WTC11 (cell line): ENCODE results near the gene ARHGEF10L. TPM values are rescaled to one million over a fixed set of nuclear protein-coding genes. Genes with fewer than 3 reads are reported as not detected.

ENCODE experiments used
- ATAC-seq: fragments of 200-7000 bp; cut with Tn5 transposase; 2 replicates; pipeline ENCODE4 v1.10.0; 2021; ENCODE audit warnings: mild to moderate bottlenecking, moderate library complexity
- CTCF ChIA-PET: fragments of 300-600 bp; sonication (Branson Sonifier 250); formaldehyde crosslinking; loops from one replicate; lab custom pipeline; 2021; ENCODE audit warnings: antibody characterized with exemption; lab: Charles Lee
- POLR2A ChIA-PET: fragments of 350-600 bp; sonication (Branson Sonifier 250); formaldehyde crosslinking; loops from one replicate; lab custom pipeline; 2021; ENCODE audit warnings: antibody characterized with exemption; lab: Charles Lee
- DNase-seq: peaks from one replicate; pipeline ENCODE4 v3.0.0; 2021; ENCODE audit warnings: low spot score
- H3K27ac Mint-ChIP-seq: 2 replicates; pipeline ENCODE4 v1.8.0; 2021; ENCODE audit warnings: mixed read lengths
- H3K27me3 Mint-ChIP-seq: 2 replicates; pipeline ENCODE4 v1.8.0; 2021; ENCODE audit warnings: low read depth, mild to moderate bottlenecking, moderate library complexity, mixed read lengths
- H3K36me3 Mint-ChIP-seq: 2 replicates; pipeline ENCODE4 v1.8.0; 2021; ENCODE audit warnings: mixed read lengths
- H3K4me1 Mint-ChIP-seq: 2 replicates; pipeline ENCODE4 v1.8.0; 2022; ENCODE audit warnings: mixed read lengths
- H3K4me3 Mint-ChIP-seq: 2 replicates; pipeline ENCODE4 v1.8.0; 2021; ENCODE audit warnings: mild to moderate bottlenecking, moderate library complexity, mixed read lengths
- H3K9me3 Mint-ChIP-seq: 2 replicates; pipeline ENCODE4 v1.8.0; 2021; ENCODE audit warnings: mixed read lengths
- CBFB ChIP-seq: sonication (generic); formaldehyde crosslinking; IDR thresholded peaks from 2 replicates; pipeline ENCODE4 v1.8.1; 2022; ENCODE audit warnings: mild to moderate bottlenecking, low read depth, missing genetic modification reagents
- CREB1 ChIP-seq: sonication (generic); formaldehyde crosslinking; IDR thresholded peaks from 2 replicates; pipeline ENCODE4 v1.8.0; 2023; ENCODE audit warnings: mild to moderate bottlenecking, missing genetic modification reagents
- ELF4 ChIP-seq: sonication (generic); formaldehyde crosslinking; IDR thresholded peaks from 2 replicates; pipeline ENCODE4 v1.8.1; 2022; ENCODE audit warnings: low read depth, mild to moderate bottlenecking, moderate library complexity, missing genetic modification reagents
- ESRRA ChIP-seq: sonication (generic); formaldehyde crosslinking; IDR thresholded peaks from 2 replicates; pipeline ENCODE4 v1.8.1; 2022; ENCODE audit warnings: mild to moderate bottlenecking, missing genetic modification reagents, borderline replicate concordance
- ETV6 ChIP-seq: sonication (generic); formaldehyde crosslinking; IDR thresholded peaks from 2 replicates; pipeline ENCODE4 v1.8.1; 2022; ENCODE audit warnings: mild to moderate bottlenecking, missing genetic modification reagents
- GTF2I ChIP-seq: fragments of 250-450 bp; sonication (Bioruptor Pico); conservative IDR thresholded peaks from 2 replicates; pipeline ENCODE4 v1.4.0; 2021; ENCODE audit warnings: mild to moderate bottlenecking
- HMGA2 ChIP-seq: fragments of 250-450 bp; sonication (Bioruptor Pico); IDR thresholded peaks from 2 replicates; pipeline ENCODE4 v1.4.0; 2021; ENCODE audit warnings: mild to moderate bottlenecking, moderate library complexity
- NR3C1 ChIP-seq: sonication (generic); formaldehyde crosslinking; conservative IDR thresholded peaks from 2 replicates; pipeline ENCODE4 v1.8.1; 2023; ENCODE audit warnings: low read depth, mild to moderate bottlenecking, missing genetic modification reagents
- RELA ChIP-seq: sonication (generic); formaldehyde crosslinking; IDR thresholded peaks from 2 replicates; pipeline ENCODE4 v1.8.1; 2022; ENCODE audit warnings: missing genetic modification reagents, mild to moderate bottlenecking, borderline replicate concordance
- RORB ChIP-seq: fragments of 250-450 bp; sonication (Bioruptor Pico); IDR thresholded peaks from 2 replicates; pipeline ENCODE4 v1.9.0; 2021; ENCODE audit warnings: mild to moderate bottlenecking
- SP1 ChIP-seq: sonication (generic); formaldehyde crosslinking; conservative IDR thresholded peaks from 2 replicates; pipeline ENCODE4 v1.8.1; 2022; ENCODE audit warnings: missing genetic modification reagents
- TEAD1 ChIP-seq: sonication (generic); formaldehyde crosslinking; IDR thresholded peaks from 2 replicates; pipeline ENCODE4 v1.8.0; 2022; ENCODE audit warnings: mild to moderate bottlenecking, missing genetic modification reagents
- ZBTB21 ChIP-seq: sonication (generic); formaldehyde crosslinking; IDR thresholded peaks from 2 replicates; pipeline ENCODE4 v1.8.1; 2023; ENCODE audit warnings: mild to moderate bottlenecking, missing genetic modification reagents, borderline replicate concordance
- ZNF317 ChIP-seq: sonication (generic); formaldehyde crosslinking; IDR thresholded peaks from 2 replicates; pipeline ENCODE4 v1.8.1; 2023; ENCODE audit warnings: low read depth, mild to moderate bottlenecking, moderate library complexity, missing genetic modification reagents, borderline replicate concordance
- total RNA-seq: library from RNA; stranded (reverse); gene quantifications from 3 replicates; pipeline ENCODE4 v1.2.3, GENCODE V29; 2021
- TF ChIP-seq, protein P1 (sequence below): fragments of 250-450 bp; sonication (Bioruptor Pico); IDR thresholded peaks from 2 replicates; pipeline ENCODE4 v2.1.2; 2022; ENCODE audit warnings: mild to moderate bottlenecking, moderate library complexity
- TF ChIP-seq, protein P2 (sequence below): fragments of 250-450 bp; sonication (Bioruptor Pico); IDR thresholded peaks from 2 replicates; pipeline ENCODE4 v1.9.0; 2021; ENCODE audit warnings: moderate library complexity, mild to moderate bottlenecking, inconsistent platforms, borderline replicate concordance
- TF ChIP-seq, protein P3 (sequence below): sonication (generic); formaldehyde crosslinking; IDR thresholded peaks from 2 replicates; pipeline ENCODE4 v1.8.1; 2022; ENCODE audit warnings: missing genetic modification reagents, borderline replicate concordance
- TF ChIP-seq, protein P4 (sequence below): sonication (generic); formaldehyde crosslinking; IDR thresholded peaks from 2 replicates; pipeline ENCODE4 v1.8.1; 2023; ENCODE audit warnings: mild to moderate bottlenecking, missing genetic modification reagents
- TF ChIP-seq, protein P5 (sequence below): sonication (generic); formaldehyde crosslinking; IDR thresholded peaks from 2 replicates; pipeline ENCODE4 v1.8.1; 2023; ENCODE audit warnings: mild to moderate bottlenecking, missing genetic modification reagents, borderline replicate concordance

Gene ARHGEF10L
- total RNA-seq, 1 experiment from 2014 or later, result 34.4 TPM

DNA sequence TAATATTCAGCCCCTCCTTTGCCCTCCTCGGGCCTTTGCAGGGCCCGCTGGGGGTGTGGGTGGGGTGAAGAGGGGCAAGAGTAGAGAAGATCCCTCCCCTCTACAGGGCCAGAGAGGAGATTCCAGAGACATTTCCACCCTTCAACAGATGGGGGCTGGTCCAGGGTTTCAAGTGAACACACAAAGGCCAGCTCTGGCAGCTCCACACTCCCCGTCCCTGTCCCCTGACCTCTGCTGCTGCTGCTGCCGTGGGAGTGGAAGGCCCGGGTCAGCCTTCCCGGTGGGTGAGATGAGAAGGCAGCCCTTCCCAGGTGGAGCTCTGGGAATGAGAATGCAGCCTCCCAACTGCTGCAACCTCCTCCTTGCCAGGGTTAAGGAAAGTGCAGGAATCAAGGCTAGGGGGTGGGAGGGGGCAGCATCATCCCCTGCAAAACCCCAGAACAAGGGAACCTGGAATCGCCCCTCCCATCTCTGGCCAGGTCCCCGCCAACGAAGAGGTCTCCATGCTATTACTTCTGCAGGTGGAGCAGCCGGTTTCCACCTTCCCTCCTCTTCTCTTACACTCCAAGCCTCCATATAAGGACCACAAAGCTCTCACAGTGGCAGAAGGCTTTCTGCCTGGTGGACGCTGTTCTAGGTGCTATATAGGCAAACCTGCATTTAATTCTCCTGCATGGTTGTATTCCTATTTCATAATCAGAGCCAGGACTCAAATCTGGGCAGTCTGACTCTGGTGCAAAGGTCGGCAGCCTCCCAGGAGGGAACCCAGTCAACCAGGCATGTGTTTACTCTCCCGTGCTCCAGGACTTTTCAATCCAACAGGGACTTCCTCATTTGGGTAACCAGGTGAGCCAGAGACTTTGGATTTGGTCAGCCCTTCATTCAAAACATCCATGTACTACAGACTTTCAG is 22.9 kb upstream of the ARHGEF10L start:
- ChIA-PET CTCF (interaction anchor here (0.9 to 2.4 kb wide), 11 partner anchors 9 to 393 kb away, joined by 3 to 15 read pairs (median 4); no protein-coding TSS in a partner anchor), POLR2A (no interaction called here)
- TF ChIP-seq ESRRA (CRISPR knock-in tag) (no peak), ELF4 (CRISPR knock-in tag) (no peak), RELA (CRISPR knock-in tag) (no peak), TEAD1 (no peak), ETV6 (no peak), NR3C1 (CRISPR knock-in tag) (no peak), ZBTB21 (CRISPR knock-in tag) (no peak), CREB1 (no peak), RORB (CRISPR knock-in tag) (no peak), GTF2I (CRISPR knock-in tag) (no peak), HMGA2 (CRISPR knock-in tag) (no peak), ZNF317 (CRISPR knock-in tag) (no peak), SP1 (CRISPR knock-in tag) (no peak), CBFB (CRISPR knock-in tag) (no peak)
- TF ChIP-seq, protein P1, sequence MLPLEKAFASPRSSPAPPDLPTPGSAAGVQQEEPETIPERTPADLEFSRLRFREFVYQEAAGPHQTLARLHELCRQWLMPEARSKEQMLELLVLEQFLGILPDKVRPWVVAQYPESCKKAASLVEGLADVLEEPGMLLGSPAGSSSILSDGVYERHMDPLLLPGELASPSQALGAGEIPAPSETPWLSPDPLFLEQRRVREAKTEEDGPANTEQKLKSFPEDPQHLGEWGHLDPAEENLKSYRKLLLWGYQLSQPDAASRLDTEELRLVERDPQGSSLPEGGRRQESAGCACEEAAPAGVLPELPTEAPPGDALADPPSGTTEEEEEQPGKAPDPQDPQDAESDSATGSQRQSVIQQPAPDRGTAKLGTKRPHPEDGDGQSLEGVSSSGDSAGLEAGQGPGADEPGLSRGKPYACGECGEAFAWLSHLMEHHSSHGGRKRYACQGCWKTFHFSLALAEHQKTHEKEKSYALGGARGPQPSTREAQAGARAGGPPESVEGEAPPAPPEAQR (CRISPR knock-in tag), result no peak
- TF ChIP-seq, protein P2, sequence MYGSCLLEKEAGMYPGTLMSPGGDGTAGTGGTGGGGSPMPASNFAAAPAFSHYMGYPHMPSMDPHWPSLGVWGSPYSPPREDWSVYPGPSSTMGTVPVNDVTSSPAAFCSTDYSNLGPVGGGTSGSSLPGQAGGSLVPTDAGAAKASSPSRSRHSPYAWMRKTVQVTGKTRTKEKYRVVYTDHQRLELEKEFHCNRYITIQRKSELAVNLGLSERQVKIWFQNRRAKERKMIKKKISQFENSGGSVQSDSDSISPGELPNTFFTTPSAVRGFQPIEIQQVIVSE, result no peak
- TF ChIP-seq, protein P3, sequence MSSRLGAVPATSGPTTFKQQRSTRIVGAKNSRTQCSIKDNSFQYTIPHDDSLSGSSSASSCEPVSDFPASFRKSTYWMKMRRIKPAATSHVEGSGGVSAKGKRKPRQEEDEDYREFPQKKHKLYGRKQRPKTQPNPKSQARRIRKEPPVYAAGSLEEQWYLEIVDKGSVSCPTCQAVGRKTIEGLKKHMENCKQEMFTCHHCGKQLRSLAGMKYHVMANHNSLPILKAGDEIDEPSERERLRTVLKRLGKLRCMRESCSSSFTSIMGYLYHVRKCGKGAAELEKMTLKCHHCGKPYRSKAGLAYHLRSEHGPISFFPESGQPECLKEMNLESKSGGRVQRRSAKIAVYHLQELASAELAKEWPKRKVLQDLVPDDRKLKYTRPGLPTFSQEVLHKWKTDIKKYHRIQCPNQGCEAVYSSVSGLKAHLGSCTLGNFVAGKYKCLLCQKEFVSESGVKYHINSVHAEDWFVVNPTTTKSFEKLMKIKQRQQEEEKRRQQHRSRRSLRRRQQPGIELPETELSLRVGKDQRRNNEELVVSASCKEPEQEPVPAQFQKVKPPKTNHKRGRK, result no peak
- TF ChIP-seq, protein P4, sequence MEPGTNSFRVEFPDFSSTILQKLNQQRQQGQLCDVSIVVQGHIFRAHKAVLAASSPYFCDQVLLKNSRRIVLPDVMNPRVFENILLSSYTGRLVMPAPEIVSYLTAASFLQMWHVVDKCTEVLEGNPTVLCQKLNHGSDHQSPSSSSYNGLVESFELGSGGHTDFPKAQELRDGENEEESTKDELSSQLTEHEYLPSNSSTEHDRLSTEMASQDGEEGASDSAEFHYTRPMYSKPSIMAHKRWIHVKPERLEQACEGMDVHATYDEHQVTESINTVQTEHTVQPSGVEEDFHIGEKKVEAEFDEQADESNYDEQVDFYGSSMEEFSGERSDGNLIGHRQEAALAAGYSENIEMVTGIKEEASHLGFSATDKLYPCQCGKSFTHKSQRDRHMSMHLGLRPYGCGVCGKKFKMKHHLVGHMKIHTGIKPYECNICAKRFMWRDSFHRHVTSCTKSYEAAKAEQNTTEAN (CRISPR knock-in tag), result no peak
- TF ChIP-seq, protein P5, sequence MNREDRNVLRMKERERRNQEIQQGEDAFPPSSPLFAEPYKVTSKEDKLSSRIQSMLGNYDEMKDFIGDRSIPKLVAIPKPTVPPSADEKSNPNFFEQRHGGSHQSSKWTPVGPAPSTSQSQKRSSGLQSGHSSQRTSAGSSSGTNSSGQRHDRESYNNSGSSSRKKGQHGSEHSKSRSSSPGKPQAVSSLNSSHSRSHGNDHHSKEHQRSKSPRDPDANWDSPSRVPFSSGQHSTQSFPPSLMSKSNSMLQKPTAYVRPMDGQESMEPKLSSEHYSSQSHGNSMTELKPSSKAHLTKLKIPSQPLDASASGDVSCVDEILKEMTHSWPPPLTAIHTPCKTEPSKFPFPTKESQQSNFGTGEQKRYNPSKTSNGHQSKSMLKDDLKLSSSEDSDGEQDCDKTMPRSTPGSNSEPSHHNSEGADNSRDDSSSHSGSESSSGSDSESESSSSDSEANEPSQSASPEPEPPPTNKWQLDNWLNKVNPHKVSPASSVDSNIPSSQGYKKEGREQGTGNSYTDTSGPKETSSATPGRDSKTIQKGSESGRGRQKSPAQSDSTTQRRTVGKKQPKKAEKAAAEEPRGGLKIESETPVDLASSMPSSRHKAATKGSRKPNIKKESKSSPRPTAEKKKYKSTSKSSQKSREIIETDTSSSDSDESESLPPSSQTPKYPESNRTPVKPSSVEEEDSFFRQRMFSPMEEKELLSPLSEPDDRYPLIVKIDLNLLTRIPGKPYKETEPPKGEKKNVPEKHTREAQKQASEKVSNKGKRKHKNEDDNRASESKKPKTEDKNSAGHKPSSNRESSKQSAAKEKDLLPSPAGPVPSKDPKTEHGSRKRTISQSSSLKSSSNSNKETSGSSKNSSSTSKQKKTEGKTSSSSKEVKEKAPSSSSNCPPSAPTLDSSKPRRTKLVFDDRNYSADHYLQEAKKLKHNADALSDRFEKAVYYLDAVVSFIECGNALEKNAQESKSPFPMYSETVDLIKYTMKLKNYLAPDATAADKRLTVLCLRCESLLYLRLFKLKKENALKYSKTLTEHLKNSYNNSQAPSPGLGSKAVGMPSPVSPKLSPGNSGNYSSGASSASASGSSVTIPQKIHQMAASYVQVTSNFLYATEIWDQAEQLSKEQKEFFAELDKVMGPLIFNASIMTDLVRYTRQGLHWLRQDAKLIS (CRISPR knock-in tag), result no peak
- H3K4me3 Mint-ChIP-seq, result no peak overlapping the region
- H3K27me3 Mint-ChIP-seq, result peaks cover 2% of the 10 kb centered on the region; the same call in 1 of the 2 replicates
- peaks cover 33% of the 10 kb centered on the region for H3K4me1 Mint-ChIP-seq
- DNase-seq (no peak), ATAC-seq (peak; percentile 81)
- no peaks in the 10 kb centered on the region for H3K36me3 Mint-ChIP-seq
- no peaks in the 10 kb centered on the region for H3K9me3 Mint-ChIP-seq
- H3K27ac Mint-ChIP-seq, result no peak overlapping the region
